GM23338 (cell line): ENCODE data around the gene TRABD.

Experiments used
- EZH2phosphoT487 ChIP-seq: fragments of 200-600 bp; sonication (generic); IDR thresholded peaks from one replicate; pipeline ENCODE4 v1.8.1; 2018; ENCODE audit warnings: antibody characterized with exemption; ENCODE audit not compliant: unreplicated experiment
- POLR2AphosphoS5 ChIP-seq: IDR thresholded peaks from 2 replicates; pipeline ENCODE4 v1.6.1; 2016; ENCODE audit warnings: antibody characterized with exemption, low read depth
- ZNF331 ChIP-seq: fragments of 250-450 bp; sonication (Bioruptor Pico); IDR thresholded peaks from 2 replicates; pipeline ENCODE4 v1.5.0; 2020; ENCODE audit warnings: low read depth, mild to moderate bottlenecking, moderate library complexity
- TF ChIP-seq, protein P1 (sequence below), 2 experiments: fragments of 200-600 bp in 1 of 2; sonication (generic) in 1 of 2; conservative IDR thresholded peaks; 2 replicates each; pipeline versions ENCODE4 v1.5.1 to v1.6.1; 2016 to 2017; ENCODE audit warnings: antibody characterized with exemption in 2 of 2, low read depth in 2 of 2, mild to moderate bottlenecking in 2 of 2, moderate library complexity in 1 of 2

DNA sequence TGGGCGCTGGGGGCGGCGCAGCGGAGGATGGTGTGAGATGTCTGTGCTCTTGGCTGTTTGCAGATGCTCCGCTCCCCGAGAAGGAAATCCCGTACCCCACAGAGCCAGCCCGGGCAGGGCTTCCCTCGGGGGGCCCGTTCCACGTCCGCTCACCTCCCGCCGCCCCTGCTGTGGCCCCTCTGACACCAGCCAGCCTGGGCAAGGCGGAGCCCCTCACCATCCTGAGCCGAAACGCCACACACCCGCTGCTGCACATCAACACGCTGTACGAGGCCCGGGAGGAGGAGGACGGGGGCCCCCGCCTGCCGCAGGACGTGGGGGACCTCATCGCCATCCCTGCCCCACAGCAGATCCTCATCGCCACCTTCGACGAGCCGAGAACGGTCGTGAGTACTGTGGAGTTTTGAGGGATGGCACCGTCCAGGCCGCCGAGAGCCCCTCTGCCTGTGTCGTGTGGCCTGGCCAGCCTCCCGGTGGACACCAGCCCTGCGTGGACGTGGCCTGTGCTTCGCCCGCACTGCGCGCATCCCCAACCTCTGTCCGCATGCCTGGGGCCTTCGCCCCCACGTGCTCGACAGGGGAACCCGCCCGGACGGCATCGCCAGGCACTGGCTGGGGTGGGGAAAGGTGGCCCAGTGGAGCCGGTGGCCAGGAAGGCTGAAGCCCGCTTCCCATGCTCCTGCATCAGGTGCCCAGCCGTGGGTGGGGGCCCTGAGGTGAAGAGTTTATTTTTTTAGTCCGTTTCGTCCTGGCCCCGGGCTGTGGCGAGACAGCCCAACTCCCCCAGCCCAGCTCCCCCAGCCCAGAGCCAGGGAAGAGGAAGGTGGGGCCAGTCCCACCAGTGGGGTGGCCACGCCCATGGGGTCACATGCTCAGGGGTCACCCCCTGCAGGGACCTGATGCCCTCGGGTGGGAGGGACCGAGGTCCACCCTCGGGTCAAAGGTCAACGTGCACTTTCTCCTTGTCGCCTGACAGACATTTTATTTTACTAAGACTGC, 6.5 kb upstream of the TRABD start:
- TF ChIP-seq ZNF331 (CRISPR knock-in tag) (no peak), EZH2phosphoT487 (no peak), POLR2AphosphoS5 (no peak)
- TF ChIP-seq, protein P1, sequence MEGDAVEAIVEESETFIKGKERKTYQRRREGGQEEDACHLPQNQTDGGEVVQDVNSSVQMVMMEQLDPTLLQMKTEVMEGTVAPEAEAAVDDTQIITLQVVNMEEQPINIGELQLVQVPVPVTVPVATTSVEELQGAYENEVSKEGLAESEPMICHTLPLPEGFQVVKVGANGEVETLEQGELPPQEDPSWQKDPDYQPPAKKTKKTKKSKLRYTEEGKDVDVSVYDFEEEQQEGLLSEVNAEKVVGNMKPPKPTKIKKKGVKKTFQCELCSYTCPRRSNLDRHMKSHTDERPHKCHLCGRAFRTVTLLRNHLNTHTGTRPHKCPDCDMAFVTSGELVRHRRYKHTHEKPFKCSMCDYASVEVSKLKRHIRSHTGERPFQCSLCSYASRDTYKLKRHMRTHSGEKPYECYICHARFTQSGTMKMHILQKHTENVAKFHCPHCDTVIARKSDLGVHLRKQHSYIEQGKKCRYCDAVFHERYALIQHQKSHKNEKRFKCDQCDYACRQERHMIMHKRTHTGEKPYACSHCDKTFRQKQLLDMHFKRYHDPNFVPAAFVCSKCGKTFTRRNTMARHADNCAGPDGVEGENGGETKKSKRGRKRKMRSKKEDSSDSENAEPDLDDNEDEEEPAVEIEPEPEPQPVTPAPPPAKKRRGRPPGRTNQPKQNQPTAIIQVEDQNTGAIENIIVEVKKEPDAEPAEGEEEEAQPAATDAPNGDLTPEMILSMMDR (conservative IDR thresholded peaks at IDR 0.05; ENCODE audit: low read depth in 2 of 2), result no peak
